Smooth muscle cell (in vitro differentiated cells): Measurements from ENCODE around the gene KLHDC7B. TPM values are rescaled to one million over a fixed set of nuclear protein-coding genes. Genes with fewer than 3 reads are reported as not detected.

Experiments used
- DNase-seq: peaks from one replicate; lab custom pipeline; 2025; ENCODE audit not compliant: unreplicated experiment; lab: John Stamatoyannopoulos, UW
- H2AFZ ChIP-seq: fragments of 200-600 bp; sonication (generic); 2 replicates; pipeline ENCODE4 v1.6.0; 2016; ENCODE audit warnings: antibody characterized with exemption, low read depth, mild to moderate bottlenecking
- H3F3A ChIP-seq: fragments of 200-600 bp; sonication (generic); 2 replicates; pipeline ENCODE4 v1.6.0; 2017; ENCODE audit warnings: antibody characterized with exemption, low read depth
- H3K27ac ChIP-seq: fragments of 200-600 bp; sonication (generic); 2 replicates; pipeline ENCODE4 v1.5.1; 2016; ENCODE audit warnings: low read depth, mild to moderate bottlenecking
- H3K27me3 ChIP-seq: fragments of 200-600 bp; sonication (generic); 2 replicates; pipeline ENCODE4 v1.6.1; 2016; ENCODE audit warnings: low read depth, mild to moderate bottlenecking
- H3K36me3 ChIP-seq: fragments of 200-600 bp; sonication (generic); 2 replicates; pipeline ENCODE4 v1.5.1; 2016; ENCODE audit warnings: low read depth
- H3K4me1 ChIP-seq: fragments of 200-600 bp; sonication (generic); 2 replicates; pipeline ENCODE4 v1.5.1; 2016; ENCODE audit warnings: low read depth
- H3K4me2 ChIP-seq: fragments of 200-600 bp; sonication (generic); 2 replicates; pipeline ENCODE4 v1.6.0; 2016; ENCODE audit warnings: mild to moderate bottlenecking
- H3K4me3 ChIP-seq: fragments of 200-600 bp; sonication (generic); 2 replicates; pipeline ENCODE4 v1.5.1; 2016; ENCODE audit warnings: mild to moderate bottlenecking
- H3K79me2 ChIP-seq: fragments of 200-600 bp; sonication (generic); 2 replicates; pipeline ENCODE4 v1.6.0; 2016; ENCODE audit warnings: low read depth, mild to moderate bottlenecking
- H3K9ac ChIP-seq: fragments of 200-600 bp; sonication (generic); 2 replicates; pipeline ENCODE4 v1.6.0; 2016; ENCODE audit warnings: low read depth
- H3K9me3 ChIP-seq: fragments of 200-600 bp; sonication (generic); replicated peaks from 2 replicates; pipeline ENCODE4 v1.5.1; 2016; ENCODE audit warnings: low read depth
- H4K20me1 ChIP-seq: fragments of 200-600 bp; sonication (generic); 2 replicates; pipeline ENCODE4 v1.6.0; 2016; ENCODE audit warnings: low read depth
- WGBS: methylation state at CpG from one replicate; pipeline ENCODE4 v1.1.7; 2016; ENCODE audit warnings: low lambda C conversion rate; 5-methylcytosine and 5-hydroxymethylcytosine counted together
- polyA plus RNA-seq: library from polyadenylated mRNA; unstranded; fragments of >200 nt; fragmentation: Nextera tagmentation; extraction: Ambion mirVana; gene quantifications from 2 replicates; pipeline ENCODE4 v1.2.1, GENCODE V29; 2016
- total RNA-seq: library from RNA; depleted of rRNA; stranded (reverse); fragments of >200 nt; gene quantifications from 2 replicates; pipeline ENCODE4 v1.2.3, GENCODE V29; 2014
- TF ChIP-seq, protein P1 (sequence below): fragments of 200-600 bp; sonication (generic); IDR thresholded peaks from 2 replicates; pipeline ENCODE4 v1.5.1; 2017; ENCODE audit warnings: borderline replicate concordance, mild to moderate bottlenecking, antibody characterized with exemption; ENCODE audit not compliant: insufficient read depth, poor library complexity, severe bottlenecking

KLHDC7B gene
- total and polyA plus RNA-seq, 2 experiments from 2014 or later = 1.1 to 1.5 TPM

DNA sequence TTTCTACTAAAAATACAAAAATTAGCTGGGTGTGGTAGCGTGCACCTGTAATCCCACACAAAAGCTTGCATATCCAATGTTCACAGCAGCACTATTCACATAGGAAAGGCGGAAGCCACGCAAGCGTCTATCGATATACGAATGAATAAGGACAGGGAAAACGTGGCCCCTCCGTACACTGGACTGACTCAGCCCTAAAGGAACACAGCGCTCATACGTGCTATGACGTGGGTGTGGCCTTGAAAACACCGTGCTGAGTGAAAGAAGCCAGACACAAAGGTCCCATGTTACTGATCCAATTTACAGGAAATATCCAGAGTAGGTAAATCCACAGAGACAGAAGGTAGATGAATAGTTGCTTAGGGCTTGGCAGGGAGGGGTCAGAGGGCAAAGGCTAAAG, 45.2 kb upstream of the KLHDC7B start:
- no peaks in the 10 kb centered on the region for H3K9me3 ChIP-seq
- no peaks in the 10 kb centered on the region for H3K79me2 ChIP-seq
- TF ChIP-seq, protein P1, sequence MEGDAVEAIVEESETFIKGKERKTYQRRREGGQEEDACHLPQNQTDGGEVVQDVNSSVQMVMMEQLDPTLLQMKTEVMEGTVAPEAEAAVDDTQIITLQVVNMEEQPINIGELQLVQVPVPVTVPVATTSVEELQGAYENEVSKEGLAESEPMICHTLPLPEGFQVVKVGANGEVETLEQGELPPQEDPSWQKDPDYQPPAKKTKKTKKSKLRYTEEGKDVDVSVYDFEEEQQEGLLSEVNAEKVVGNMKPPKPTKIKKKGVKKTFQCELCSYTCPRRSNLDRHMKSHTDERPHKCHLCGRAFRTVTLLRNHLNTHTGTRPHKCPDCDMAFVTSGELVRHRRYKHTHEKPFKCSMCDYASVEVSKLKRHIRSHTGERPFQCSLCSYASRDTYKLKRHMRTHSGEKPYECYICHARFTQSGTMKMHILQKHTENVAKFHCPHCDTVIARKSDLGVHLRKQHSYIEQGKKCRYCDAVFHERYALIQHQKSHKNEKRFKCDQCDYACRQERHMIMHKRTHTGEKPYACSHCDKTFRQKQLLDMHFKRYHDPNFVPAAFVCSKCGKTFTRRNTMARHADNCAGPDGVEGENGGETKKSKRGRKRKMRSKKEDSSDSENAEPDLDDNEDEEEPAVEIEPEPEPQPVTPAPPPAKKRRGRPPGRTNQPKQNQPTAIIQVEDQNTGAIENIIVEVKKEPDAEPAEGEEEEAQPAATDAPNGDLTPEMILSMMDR = no peak
- H3K27me3 ChIP-seq = no peaks in the 10 kb centered on the region
- H3K4me3 ChIP-seq = no peak overlapping the region
- H3K9ac ChIP-seq = no peak overlapping the region
- no peak for DNase-seq
- H3K4me2 ChIP-seq = no peak overlapping the region
- 92% methylated on average over 12 of the region's 12 CpGs for WGBS
- H3K27ac ChIP-seq = no peak overlapping the region
- H3K4me1 ChIP-seq = no peaks in the 10 kb centered on the region
- no peaks in the 10 kb centered on the region for H3K36me3 ChIP-seq
- no peaks in the 10 kb centered on the region for H3F3A ChIP-seq
- H2AFZ ChIP-seq = no peak overlapping the region
- no peaks in the 10 kb centered on the region for H4K20me1 ChIP-seq

DNA sequence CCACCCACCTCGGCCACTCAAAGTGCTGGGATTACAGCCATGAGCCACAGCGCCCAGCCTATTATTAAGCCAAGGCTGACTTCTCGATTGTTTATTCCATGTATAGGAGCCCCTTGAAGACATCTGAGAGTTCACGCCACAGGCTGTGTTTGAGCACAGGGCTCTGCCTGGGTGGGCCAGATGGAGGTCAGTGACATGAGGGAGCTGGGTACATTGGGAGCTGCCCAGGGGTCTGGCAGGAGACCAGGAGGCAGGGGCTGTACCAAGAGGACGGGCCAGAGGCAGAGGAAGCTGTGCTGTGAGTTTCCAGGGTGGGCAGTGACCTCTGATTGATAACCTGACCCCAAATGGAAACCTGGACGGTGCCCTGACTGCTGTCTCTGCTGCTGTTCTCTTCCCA, 43.6 kb upstream of the KLHDC7B start:
- peaks cover 7% of the 10 kb centered on the region for H3K4me1 ChIP-seq
- H3K4me3 ChIP-seq = no peak overlapping the region
- WGBS = over 99% methylated on average over 5 of the region's 6 CpGs
- no peak overlapping the region for H3K27ac ChIP-seq
- no peak overlapping the region for H3K9ac ChIP-seq
- no peak overlapping the region for H3K4me2 ChIP-seq
- peaks cover 14% of the 10 kb centered on the region for H3K79me2 ChIP-seq
- no peaks in the 10 kb centered on the region for H3K27me3 ChIP-seq
- TF ChIP-seq, protein P1 = no peak
- no peaks in the 10 kb centered on the region for H3F3A ChIP-seq
- H3K36me3 ChIP-seq = no peaks in the 10 kb centered on the region
- no peak overlapping the region for H2AFZ ChIP-seq
- no peaks in the 10 kb centered on the region for H3K9me3 ChIP-seq
- H4K20me1 ChIP-seq = no peaks in the 10 kb centered on the region
- DNase-seq = no peak

DNA sequence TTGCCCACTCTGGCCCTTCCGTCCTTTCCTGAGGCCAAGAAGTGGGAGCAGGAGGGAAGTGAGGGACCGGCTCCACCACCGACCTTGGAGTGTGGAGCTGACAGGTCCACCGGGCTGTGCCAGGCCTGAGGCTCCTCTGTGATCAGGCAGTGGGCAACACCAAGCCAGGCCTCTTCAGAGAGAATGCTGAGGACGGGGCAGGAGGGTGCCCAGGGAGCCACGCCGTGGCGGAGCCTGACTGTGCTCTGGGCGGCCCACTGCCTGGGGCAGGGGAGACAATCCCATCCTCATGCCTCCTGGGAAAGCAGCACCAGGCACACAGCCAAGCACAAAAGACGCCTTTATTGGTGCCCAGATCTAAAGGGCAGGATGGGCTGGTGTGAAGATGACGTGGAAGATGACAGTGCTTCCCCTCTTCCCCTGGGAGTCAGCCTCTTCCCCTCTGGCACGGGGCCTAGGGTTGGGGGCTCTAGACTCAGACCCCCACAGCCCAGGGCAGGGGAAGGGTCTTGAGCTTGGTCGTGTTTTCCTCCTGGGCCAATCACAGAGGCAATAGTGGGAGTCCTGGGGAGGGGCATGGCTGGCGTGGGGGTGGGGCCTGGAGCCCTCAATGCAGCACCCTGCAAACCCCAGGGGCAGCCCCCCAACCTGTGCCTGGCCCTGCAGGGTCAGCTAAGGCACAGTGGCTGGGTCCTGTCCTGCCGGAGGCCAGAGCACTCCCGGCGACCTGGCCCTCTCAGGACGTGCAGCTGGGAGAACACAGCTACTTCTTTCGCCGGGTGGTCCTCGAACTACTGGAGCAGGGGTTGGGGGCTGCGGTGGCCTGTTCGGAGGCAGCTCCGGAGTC, 42.8 kb upstream of the KLHDC7B start:
- H3K4me3 ChIP-seq = no peak overlapping the region
- no peak overlapping the region for H3K4me2 ChIP-seq
- H3K9me3 ChIP-seq = no peaks in the 10 kb centered on the region
- no peak overlapping the region for H3K9ac ChIP-seq
- H3F3A ChIP-seq = no peaks in the 10 kb centered on the region
- TF ChIP-seq, protein P1 = no peak
- 91% methylated on average over 24 of the region's 24 CpGs for WGBS
- peaks cover 17% of the 10 kb centered on the region for H3K79me2 ChIP-seq
- peaks cover 7% of the 10 kb centered on the region for H3K4me1 ChIP-seq
- H4K20me1 ChIP-seq = no peaks in the 10 kb centered on the region
- H3K36me3 ChIP-seq = no peaks in the 10 kb centered on the region
- no peaks in the 10 kb centered on the region for H3K27me3 ChIP-seq
- H2AFZ ChIP-seq = no peak overlapping the region
- no peak overlapping the region for H3K27ac ChIP-seq
- DNase-seq = no peak
